Stimulated activated CD8-positive, alpha-beta memory T cell treated with anti-CD3 and anti-CD28 coated beads, Interleukin-4, amount 100 ng/mL, for 1 hour (primary cell): ENCODE measurements around the gene AQP3.
"Not testable (repeated sequence)": the region's sequence is repeated elsewhere in the genome, so short reads cannot be mapped to it uniquely, and the experiment has no call there.

Experiments used
- DNase-seq, 2 donors: peaks; one replicate each; pipeline ENCODE4 v3.0.0-alpha.2; 2020; ENCODE audit warnings: low read depth in 2 of 2, low spot score in 1 of 2

Gene AQP3

GRCh38 chr9:33415501-33416038 lies 31.8 kb downstream of the AQP3 start:
- peak; percentile 59 to 75 for DNase-seq

DNA sequence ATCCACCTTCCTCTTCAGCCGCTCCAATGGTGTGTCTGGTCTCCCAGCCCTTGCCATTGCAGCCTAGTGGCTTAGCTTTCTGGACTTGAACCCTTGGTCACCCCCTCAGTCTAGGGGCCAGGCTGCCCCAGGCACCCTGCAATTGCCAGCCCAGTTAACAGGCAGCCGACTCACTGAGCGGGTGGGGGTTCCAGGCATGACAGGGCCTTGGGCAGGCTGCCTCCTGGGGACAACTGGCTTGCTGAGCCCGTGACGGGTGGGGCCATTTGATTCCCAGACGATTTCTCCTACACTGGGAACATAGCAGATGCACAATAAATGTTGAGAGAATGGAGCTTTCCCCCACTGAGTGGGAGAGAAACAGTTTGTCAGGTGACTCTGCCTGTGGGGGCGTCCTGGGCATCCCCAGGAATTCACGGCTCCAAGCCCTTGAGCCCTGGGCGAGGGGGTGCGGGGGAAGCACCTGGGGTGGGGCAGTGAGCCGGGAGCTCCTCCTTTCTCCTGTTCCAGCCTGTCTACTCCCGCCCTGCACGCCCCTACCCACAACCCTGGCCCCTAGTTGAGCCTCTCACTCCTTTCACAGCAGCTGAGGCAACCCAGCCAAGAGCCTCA lies 32.4 kb downstream of the AQP3 start:
- DNase-seq: no peak

DNA sequence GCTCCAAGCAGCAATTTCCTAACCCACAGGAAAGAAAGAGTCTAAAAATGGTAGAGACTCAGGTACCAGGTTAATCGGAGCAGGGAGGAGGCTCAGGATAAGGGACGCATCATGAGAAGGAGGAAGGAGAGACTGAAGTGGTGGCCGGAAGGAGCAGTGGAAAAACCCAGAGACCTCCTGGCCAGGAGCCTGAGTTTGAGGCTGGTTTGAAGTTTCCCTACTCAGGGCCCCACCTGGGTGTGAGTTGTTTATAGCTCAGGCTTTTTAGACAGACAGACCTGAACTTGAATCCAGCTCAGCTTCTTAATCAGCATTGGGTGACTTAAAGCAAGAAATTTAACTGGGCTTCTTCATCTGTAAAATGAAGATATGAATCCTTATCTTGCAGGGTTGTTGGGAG lies 33.1 kb downstream of the AQP3 start:
- no peak for DNase-seq

GRCh38 chr9:33408087-33408486 lies 39.3 kb downstream of the AQP3 start:
- DNase-seq: no peak

- DNase-seq: no peak
Measured at GRCh38 chr9:33407061-33407460, 40.3 kb downstream of the AQP3 start.

- DNase-seq: no peak
Measured at GRCh38 chr9:33404788-33405362, 42.5 kb downstream of the AQP3 start.

DNA sequence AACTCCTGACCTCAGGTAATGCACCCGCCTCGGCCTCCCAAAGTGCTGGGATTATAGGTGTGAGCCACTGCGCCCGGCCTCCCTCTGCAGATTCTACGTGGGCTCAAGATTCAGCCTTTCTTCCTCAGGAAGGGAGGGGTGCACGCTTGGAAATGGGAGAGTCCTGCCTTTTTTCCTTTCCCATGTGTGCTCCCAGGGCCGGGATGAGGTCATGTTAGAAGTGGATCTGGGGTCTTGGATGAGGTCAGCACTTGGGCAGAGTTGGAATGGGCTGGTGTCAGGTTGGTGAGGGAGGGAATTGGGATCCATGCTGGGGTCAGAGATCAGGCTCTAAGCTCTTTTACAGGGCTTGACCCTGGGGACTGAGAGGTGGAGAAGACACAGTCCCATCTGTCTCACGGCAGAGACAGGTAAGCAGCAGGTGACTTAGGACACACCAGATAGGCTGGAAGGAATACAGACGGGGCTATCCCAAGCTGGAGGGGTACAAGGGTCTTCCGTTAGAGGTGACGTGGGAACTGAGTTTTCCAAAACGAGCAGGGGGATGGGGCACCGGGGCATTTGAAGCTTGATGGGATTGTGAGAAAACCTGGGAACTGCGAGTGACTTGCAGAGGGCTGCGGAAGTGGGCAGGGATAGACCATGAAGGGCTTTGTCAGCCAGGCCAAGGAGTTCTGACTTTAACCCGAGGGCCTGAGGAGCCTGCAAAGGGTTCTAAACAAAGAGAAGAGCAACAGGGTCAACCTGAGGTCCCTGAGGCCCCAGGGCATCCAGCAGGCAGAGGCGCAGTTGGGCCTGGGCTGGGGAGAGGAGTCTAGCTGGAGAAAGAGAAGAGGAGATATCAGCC lies 43.2 kb downstream of the AQP3 start:
- no peak for DNase-seq

- DNase-seq: not testable (repeated sequence)
Measured at GRCh38 chr9:33402371-33402770, 45.0 kb downstream of the AQP3 start, which contains the start of gene AQP7. TSS of gene AQP7 (minus strand) at chr9:33402568. CDS start at chr9:33401262, 1,306 bp downstream.

DNA sequence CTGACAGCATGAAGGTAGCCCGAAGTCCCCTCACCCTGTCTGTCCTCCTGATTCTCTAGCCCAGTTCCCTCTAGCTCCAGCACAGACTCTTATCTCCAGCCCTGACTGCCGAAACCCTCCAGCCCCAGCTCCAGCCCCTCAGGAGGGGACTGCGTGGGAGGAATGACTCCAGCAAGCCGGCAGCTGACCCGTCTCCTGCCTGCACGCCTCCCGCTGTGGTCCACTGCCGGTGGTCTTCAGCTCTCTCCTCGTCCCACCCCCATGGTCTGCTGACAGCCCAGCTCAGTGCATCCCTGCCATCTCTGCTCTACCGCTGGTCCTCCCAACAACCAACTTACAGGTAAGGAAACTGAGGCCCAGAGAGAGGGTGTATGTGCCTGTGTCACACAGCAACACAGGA lies 45.6 kb downstream of the AQP3 start:
- not testable (repeated sequence) for DNase-seq

DNA sequence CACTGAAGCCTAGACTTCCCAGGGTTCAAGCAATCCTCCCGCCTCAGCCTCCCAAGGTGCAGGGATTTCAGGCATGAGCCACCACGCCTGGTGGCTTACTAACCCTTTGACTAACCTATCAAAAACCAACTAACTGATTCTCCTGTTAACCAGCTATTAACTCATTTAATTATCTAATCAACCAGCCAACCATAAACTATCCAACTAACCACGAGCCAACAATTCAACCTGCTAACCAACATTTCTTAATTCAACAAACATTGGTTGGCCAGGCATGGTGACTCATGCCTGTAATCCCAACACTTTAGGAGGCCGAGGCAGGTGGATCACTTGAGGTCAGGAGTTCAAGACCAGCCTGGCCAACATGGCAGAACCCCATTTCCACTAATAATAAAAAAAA lies 48.3 kb downstream of the AQP3 start:
- DNase-seq: not testable (repeated sequence)

DNA sequence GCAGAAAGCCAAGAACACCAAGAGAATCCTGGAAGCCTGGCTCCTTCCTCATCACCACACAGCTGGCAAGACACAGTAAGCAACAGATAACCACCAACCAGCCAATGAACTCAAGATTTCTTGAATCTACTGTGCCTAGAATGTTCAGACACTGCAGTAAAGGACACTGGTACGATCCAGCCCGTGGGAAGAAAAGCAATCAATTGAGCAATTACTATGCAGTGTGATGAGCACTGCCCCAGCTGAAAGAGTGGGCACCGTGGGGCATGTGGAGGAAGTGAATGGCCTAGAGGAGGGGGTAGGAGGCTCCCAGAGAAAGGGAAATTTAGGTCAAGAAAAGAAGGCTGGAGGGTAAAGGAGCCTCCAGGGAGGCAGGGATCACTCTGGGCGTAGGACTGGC lies 49.6 kb downstream of the AQP3 start:
- not testable (repeated sequence) for DNase-seq

DNA sequence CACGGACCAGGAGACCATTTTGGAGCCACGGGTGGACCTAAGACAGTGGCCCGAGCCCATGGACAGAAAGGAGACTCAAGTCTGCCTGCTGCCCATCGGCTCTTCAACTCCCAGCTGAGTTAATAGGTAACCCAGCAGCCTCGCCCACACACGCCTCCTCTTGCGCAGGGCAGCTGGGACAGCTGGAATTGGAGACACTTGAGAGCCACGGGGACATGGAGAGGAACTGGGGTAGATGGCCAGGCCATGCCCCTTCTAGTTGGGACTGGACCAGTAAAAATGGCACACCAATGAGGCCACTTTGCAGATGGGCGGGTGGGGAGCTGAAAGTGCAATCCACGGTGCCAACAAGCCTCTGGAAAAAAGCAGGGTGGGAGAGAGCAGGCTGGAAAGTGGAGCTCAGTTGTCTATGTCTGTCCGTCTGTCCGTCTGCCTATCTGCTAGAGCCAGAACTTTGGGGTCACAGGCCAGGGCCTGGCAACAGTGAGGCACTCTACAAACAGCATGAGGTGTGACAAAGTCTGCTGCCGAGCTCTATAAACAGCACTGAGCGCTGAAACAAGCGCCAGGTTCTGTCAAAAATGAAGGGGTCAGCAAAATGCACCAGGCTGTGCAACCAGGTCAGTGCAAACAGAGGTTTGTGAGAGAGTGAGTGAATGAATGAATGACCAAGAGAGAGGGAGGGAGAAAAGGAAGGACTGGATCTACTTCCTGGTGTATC lies 52.1 kb downstream of the AQP3 start:
- not testable (repeated sequence) for DNase-seq

DNA sequence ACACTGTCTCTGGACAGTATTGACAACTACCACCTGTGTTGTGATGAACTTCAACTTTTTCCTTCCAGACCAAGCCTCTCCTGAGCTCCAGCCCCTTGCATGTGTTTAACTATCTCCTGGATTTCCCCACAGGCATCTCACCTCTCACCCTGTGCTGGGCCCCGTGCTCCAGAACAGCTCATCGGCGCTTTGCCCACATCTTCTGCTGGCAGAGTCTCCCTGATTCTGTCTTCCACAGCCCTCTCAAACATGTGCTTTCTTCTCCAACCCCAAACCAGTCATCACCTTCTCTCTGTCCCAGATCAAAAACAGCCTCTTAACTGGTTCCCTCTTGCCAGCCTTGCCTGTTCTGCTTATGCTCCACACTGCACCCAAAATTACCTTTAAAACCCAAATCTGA lies 53.4 kb downstream of the AQP3 start:
- not testable (repeated sequence) for DNase-seq

DNA sequence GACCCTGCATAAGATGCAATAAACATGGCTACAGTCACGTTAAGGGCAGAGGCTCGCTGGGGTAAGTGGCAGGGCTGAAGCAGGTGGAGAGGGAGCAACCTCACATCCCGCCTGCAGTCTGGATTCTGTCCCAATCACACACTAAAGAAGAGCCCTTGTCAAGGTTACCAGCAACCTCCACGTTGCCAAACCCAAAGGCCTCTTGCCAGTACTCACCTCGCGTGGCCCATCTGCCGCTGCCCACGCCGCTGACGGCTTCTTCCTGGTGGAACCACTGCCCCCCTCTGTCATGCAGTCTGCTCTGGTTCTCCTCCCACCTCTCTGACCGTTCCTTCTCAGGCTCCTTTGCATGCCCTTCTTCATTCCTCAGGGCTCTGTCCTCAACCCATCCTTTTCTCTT lies 53.8 kb downstream of the AQP3 start:
- no peak for DNase-seq

DNA sequence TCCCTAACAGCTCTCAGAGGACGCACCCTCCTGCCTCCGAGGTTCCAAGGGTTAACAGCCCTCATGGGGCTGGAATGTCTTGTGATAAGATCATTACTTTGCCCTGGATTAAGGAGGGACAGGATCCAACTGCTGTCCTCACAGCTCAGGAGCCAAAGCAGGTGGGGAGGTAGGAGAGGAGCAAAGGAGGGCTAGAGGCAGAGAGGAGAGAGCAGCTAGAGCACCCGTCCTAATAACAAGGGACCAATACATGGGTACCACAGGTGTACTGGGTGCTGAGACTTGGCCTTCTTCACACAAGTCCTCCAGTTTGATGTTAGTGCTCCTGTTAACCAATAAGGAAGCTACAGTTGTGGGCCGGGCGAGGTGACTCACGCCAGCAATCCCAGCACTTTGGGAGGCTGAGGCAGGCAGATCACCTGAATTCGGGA lies 54.8 kb downstream of the AQP3 start:
- not testable (repeated sequence) for DNase-seq
